Neural progenitor cell (in vitro differentiated cells): Measurements from ENCODE around the gene MACO1. TPM values are rescaled to one million over a fixed set of nuclear protein-coding genes. Genes with fewer than 3 reads are reported as not detected.
"Not testable (repeated sequence)": the region's sequence is repeated elsewhere in the genome, so short reads cannot be mapped to it uniquely, and the experiment has no call there.

Experiments
- DNase-seq: peaks from one replicate; pipeline ENCODE4 v3.0.0-alpha.2; 2016; ENCODE audit warnings: low spot score
- H2AFZ ChIP-seq: fragments of 200-600 bp; sonication (generic); replicated peaks from 2 replicates; pipeline ENCODE4 v1.6.1; 2016; ENCODE audit warnings: antibody characterized with exemption
- H3F3A ChIP-seq: fragments of 200-600 bp; sonication (generic); 2 replicates; pipeline ENCODE4 v1.6.1; 2016; ENCODE audit warnings: antibody characterized with exemption, low read depth
- H3K27ac ChIP-seq: fragments of 200-600 bp; sonication (generic); 2 replicates; pipeline ENCODE4 v1.5.1; 2016; ENCODE audit warnings: mild to moderate bottlenecking
- H3K27me3 ChIP-seq: fragments of 200-600 bp; sonication (generic); 2 replicates; pipeline ENCODE4 v1.6.1; 2016; ENCODE audit warnings: mild to moderate bottlenecking, moderate library complexity
- H3K36me3 ChIP-seq: fragments of 200-600 bp; sonication (generic); 2 replicates; pipeline ENCODE4 v1.5.1; 2016
- H3K4me1 ChIP-seq: fragments of 200-600 bp; sonication (generic); 2 replicates; pipeline ENCODE4 v1.6.1; 2016; ENCODE audit warnings: mixed run types
- H3K4me2 ChIP-seq: fragments of 200-600 bp; sonication (generic); 2 replicates; pipeline ENCODE4 v1.6.1; 2016
- H3K4me3 ChIP-seq: fragments of 200-600 bp; sonication (generic); 2 replicates; pipeline ENCODE4 v1.5.1; 2016
- H3K79me2 ChIP-seq: fragments of 200-600 bp; sonication (generic); 2 replicates; pipeline ENCODE4 v1.6.1; 2016; ENCODE audit warnings: low read depth
- H3K9ac ChIP-seq: fragments of 200-600 bp; sonication (generic); 2 replicates; pipeline ENCODE4 v1.6.1; 2016
- H3K9me3 ChIP-seq: fragments of 200-600 bp; sonication (generic); 2 replicates; pipeline ENCODE4 v1.5.1; 2016; ENCODE audit warnings: low read depth
- H4K20me1 ChIP-seq: fragments of 200-600 bp; sonication (generic); 2 replicates; pipeline ENCODE4 v1.6.1; 2016; ENCODE audit warnings: low read depth
- H3K27ac Mint-ChIP-seq: 3 replicates; pipeline ENCODE4 v1.8.0; 2021; ENCODE audit warnings: mixed read lengths
- H3K27me3 Mint-ChIP-seq: 2 replicates; pipeline ENCODE4 v1.8.0; 2022; ENCODE audit warnings: low read depth, mild to moderate bottlenecking, inconsistent platforms, moderate library complexity, mixed read lengths; ENCODE audit not compliant: insufficient read depth
- H3K36me3 Mint-ChIP-seq: 3 replicates; pipeline ENCODE4 v1.8.0; 2021; ENCODE audit warnings: mixed read lengths
- H3K4me1 Mint-ChIP-seq: 3 replicates; pipeline ENCODE4 v1.8.0; 2021; ENCODE audit warnings: mixed read lengths
- H3K4me3 Mint-ChIP-seq: 3 replicates; pipeline ENCODE4 v1.8.0; 2021; ENCODE audit warnings: mild to moderate bottlenecking, moderate library complexity, mixed read lengths
- H3K9me3 Mint-ChIP-seq: 3 replicates; pipeline ENCODE4 v1.8.0; 2020; ENCODE audit warnings: mixed read lengths
- CTCF ChIP-seq: fragments of 200-600 bp; sonication (generic); IDR thresholded peaks from 2 replicates; pipeline ENCODE4 v1.5.1; 2017; ENCODE audit warnings: antibody characterized with exemption, mild to moderate bottlenecking
- EZH2 ChIP-seq: fragments of 200-600 bp; sonication (generic); IDR thresholded peaks from 2 replicates; pipeline ENCODE4 v1.6.1; 2017; ENCODE audit warnings: antibody characterized with exemption, mild to moderate bottlenecking, moderate library complexity
- EZH2phosphoT487 ChIP-seq: fragments of 200-600 bp; sonication (generic); IDR thresholded peaks from 2 replicates; pipeline ENCODE4 v1.6.1; 2017; ENCODE audit warnings: antibody characterized with exemption
- total RNA-seq: library from RNA; depleted of rRNA; stranded (reverse); fragments of >200 nt; gene quantifications from 2 replicates; pipeline ENCODE4 v1.2.3, GENCODE V29; 2015; ENCODE audit warnings: low replicate concordance

MACO1 gene
- total RNA-seq, 1 donor from 2014 or later = 17.7 TPM

GRCh38 chr1:25392841-25393240 is 37.9 kb upstream of the MACO1 start:
- H3K27me3 ChIP-seq = no peaks in the 10 kb centered on the region
- no peak overlapping the region for H2AFZ ChIP-seq
- H3K79me2 ChIP-seq = no peaks in the 10 kb centered on the region
- no peak for TF ChIP-seq EZH2
- no peak for TF ChIP-seq CTCF
- no peak for TF ChIP-seq EZH2phosphoT487
- Mint-ChIP-seq H3K4me3 (no peak overlapping the region), H3K4me1 (no peaks in the 10 kb centered on the region), H3K9me3 (no peaks in the 10 kb centered on the region), H3K27ac (no peak overlapping the region), H3K36me3 (no peaks in the 10 kb centered on the region), H3K27me3 (peaks cover 6% of the 10 kb centered on the region)
- no peaks in the 10 kb centered on the region for H3F3A ChIP-seq
- no peak for DNase-seq
- no peak overlapping the region for H3K9ac ChIP-seq
- H3K4me3 ChIP-seq = no peak overlapping the region
- H3K4me1 ChIP-seq = no peaks in the 10 kb centered on the region
- no peaks in the 10 kb centered on the region for H4K20me1 ChIP-seq
- H3K9me3 ChIP-seq = no peaks in the 10 kb centered on the region
- no peak overlapping the region for H3K4me2 ChIP-seq
- H3K27ac ChIP-seq = no peak overlapping the region
- no peaks in the 10 kb centered on the region for H3K36me3 ChIP-seq

- not testable (repeated sequence) for H3K27ac ChIP-seq, H3K27ac Mint-ChIP-seq, H2AFZ ChIP-seq, H3K79me2 ChIP-seq, H3K36me3 Mint-ChIP-seq, H4K20me1 ChIP-seq, H3F3A ChIP-seq, H3K9ac ChIP-seq, H3K4me3 ChIP-seq, H3K4me2 ChIP-seq, H3K36me3 ChIP-seq, H3K9me3 ChIP-seq, H3K27me3 Mint-ChIP-seq, H3K4me1 Mint-ChIP-seq, DNase-seq, H3K4me1 ChIP-seq, H3K9me3 Mint-ChIP-seq
- peak overlapping the region; percentile 46 for H3K4me3 Mint-ChIP-seq
- peaks cover 15% of the 10 kb centered on the region for H3K27me3 ChIP-seq
Measured at GRCh38 chr1:25397549-25397948, 33.1 kb upstream of the MACO1 start.

- H3K9me3 ChIP-seq, H3K9ac ChIP-seq, H3K27ac ChIP-seq, H3K4me1 ChIP-seq, H3K36me3 ChIP-seq, DNase-seq, H3K4me1 Mint-ChIP-seq, H3K9me3 Mint-ChIP-seq, H3K27ac Mint-ChIP-seq, H4K20me1 ChIP-seq, H2AFZ ChIP-seq, H3F3A ChIP-seq, H3K79me2 ChIP-seq, H3K4me3 ChIP-seq, H3K4me2 ChIP-seq, H3K4me3 Mint-ChIP-seq, H3K27me3 Mint-ChIP-seq, H3K36me3 Mint-ChIP-seq: not testable (repeated sequence)
- H3K27me3 ChIP-seq = peaks cover 15% of the 10 kb centered on the region
Measured at GRCh38 chr1:25398079-25398478, 32.6 kb upstream of the MACO1 start.

GRCh38 chr1:25402947-25403803 is 27.5 kb upstream of the MACO1 start:
- H3K27me3 Mint-ChIP-seq = not testable (repeated sequence)

GRCh38 chr1:25405731-25406305 is 24.9 kb upstream of the MACO1 start:
- H4K20me1 ChIP-seq, H3K4me1 ChIP-seq, H3K27me3 Mint-ChIP-seq, H3K79me2 ChIP-seq, H3K4me3 ChIP-seq, H3K27ac ChIP-seq, H3K4me2 ChIP-seq, H3K36me3 Mint-ChIP-seq, H2AFZ ChIP-seq, H3K9me3 Mint-ChIP-seq, H3K27me3 ChIP-seq, H3F3A ChIP-seq, H3K9ac ChIP-seq, H3K36me3 ChIP-seq, H3K9me3 ChIP-seq, H3K4me3 Mint-ChIP-seq, DNase-seq: not testable (repeated sequence)
- peaks cover 10% of the 10 kb centered on the region for H3K4me1 Mint-ChIP-seq
- H3K27ac Mint-ChIP-seq = peak overlapping the region; percentile 21

More at GRCh38 chr1:25402947-25403803, 27.5 kb upstream of the MACO1 start:
- not testable (repeated sequence) for H3F3A ChIP-seq, H3K9ac ChIP-seq, H3K4me3 Mint-ChIP-seq, H3K27ac ChIP-seq, H4K20me1 ChIP-seq, H3K9me3 Mint-ChIP-seq, H3K36me3 Mint-ChIP-seq, H3K79me2 ChIP-seq, H2AFZ ChIP-seq, H3K4me1 ChIP-seq, H3K4me2 ChIP-seq, H3K4me3 ChIP-seq, H3K9me3 ChIP-seq, H3K4me1 Mint-ChIP-seq, DNase-seq, H3K36me3 ChIP-seq, H3K27ac Mint-ChIP-seq
- H3K27me3 ChIP-seq = peaks cover 15% of the 10 kb centered on the region
- peak; percentile 37 for TF ChIP-seq CTCF

GRCh38 chr1:25409641-25410427 is 20.9 kb upstream of the MACO1 start:
- not testable (repeated sequence) for H3K27ac ChIP-seq, H3F3A ChIP-seq, H3K4me1 ChIP-seq, H3K36me3 ChIP-seq, H3K27ac Mint-ChIP-seq, H3K4me3 Mint-ChIP-seq, DNase-seq, H3K9me3 ChIP-seq, H2AFZ ChIP-seq, H3K4me3 ChIP-seq, H3K79me2 ChIP-seq, H3K27me3 ChIP-seq, H3K27me3 Mint-ChIP-seq, H3K36me3 Mint-ChIP-seq, H4K20me1 ChIP-seq, H3K4me2 ChIP-seq, H3K9ac ChIP-seq, H3K4me1 Mint-ChIP-seq, H3K9me3 Mint-ChIP-seq
